Calu3 (cell line): ENCODE measurements around the gene CUL9. TPM values are rescaled to one million over a fixed set of nuclear protein-coding genes. Genes with fewer than 3 reads are reported as not detected.

Source experiments
- BruUV-seq: library from RNA; stranded (reverse); fragments of 400-500 nt; replicated peaks from 2 replicates; lab custom pipeline; 2021; lab: Mats Ljungman, UMichigan
- CTCF ChIA-PET: fragments of 300-600 bp; sonication (Branson Sonifier 250); formaldehyde crosslinking; loops from one replicate; lab custom pipeline; 2022; ENCODE audit warnings: antibody characterized with exemption; lab: Charles Lee
- DNase-seq: peaks from one replicate; pipeline ENCODE4 v3.0.0; 2022
- H3K27ac Mint-ChIP-seq: one replicate; pipeline ENCODE4 v1.8.0; 2022; ENCODE audit warnings: mixed read lengths; ENCODE audit not compliant: unreplicated experiment
- H3K27me3 Mint-ChIP-seq: one replicate; pipeline ENCODE4 v1.8.0; 2022; ENCODE audit warnings: mixed read lengths; ENCODE audit not compliant: unreplicated experiment
- H3K36me3 Mint-ChIP-seq: one replicate; pipeline ENCODE4 v1.8.0; 2022; ENCODE audit warnings: mild to moderate bottlenecking, moderate library complexity, mixed read lengths; ENCODE audit not compliant: insufficient read depth, unreplicated experiment
- H3K4me1 Mint-ChIP-seq: one replicate; pipeline ENCODE4 v1.8.0; 2022; ENCODE audit warnings: mild to moderate bottlenecking, low read depth, mixed read lengths; ENCODE audit not compliant: unreplicated experiment
- H3K4me3 Mint-ChIP-seq: one replicate; pipeline ENCODE4 v1.8.0; 2022; ENCODE audit warnings: mild to moderate bottlenecking, low read depth, moderate library complexity, mixed read lengths; ENCODE audit not compliant: unreplicated experiment
- H3K9me3 Mint-ChIP-seq: one replicate; pipeline ENCODE4 v1.8.0; 2022; ENCODE audit warnings: low read depth, mixed read lengths; ENCODE audit not compliant: unreplicated experiment
- CTCF ChIP-seq: fragments of 200-600 bp; IDR thresholded peaks from one replicate; pipeline ENCODE4 v1.8.0; 2022; ENCODE audit warnings: antibody characterized with exemption; ENCODE audit not compliant: unreplicated experiment
- intact Hi-C: fragments of 100-400 bp; cut with micrococcal nuclease; formaldehyde crosslinking; loops from one replicate; pipeline ENCODE4 v1.10.0; 2022; ENCODE audit not compliant: unreplicated experiment
- total RNA-seq: library from RNA; stranded (reverse); gene quantifications from 2 replicates; pipeline ENCODE4 v1.2.3, GENCODE V29; 2022

The CUL9 gene
- total RNA-seq, 1 experiment from 2014 or later = 73.1 TPM

DNA sequence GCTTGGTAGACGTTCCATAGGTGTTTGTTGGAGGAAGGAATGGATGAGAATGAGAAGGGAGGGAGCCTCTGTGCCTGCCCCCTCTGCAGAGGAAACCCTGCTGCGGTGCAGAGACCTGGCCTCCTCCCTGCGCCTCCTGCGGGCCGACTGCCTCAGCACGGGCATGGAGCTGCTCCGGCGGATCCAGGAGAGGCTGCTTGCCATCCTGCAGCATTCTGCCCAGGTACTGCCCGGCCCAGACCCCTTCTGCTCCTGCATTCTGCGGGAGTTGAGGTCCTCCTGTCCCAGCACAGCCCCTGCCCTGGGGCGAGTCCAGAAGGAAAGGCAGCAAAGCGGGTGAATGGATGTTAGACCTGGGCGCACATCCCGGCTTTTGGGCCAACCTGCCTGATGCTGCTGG, 41.2 kb downstream of the CUL9 start:
- intact Hi-C loops = no loop called here
- BruUV-seq = no TSS peak
- peaks cover 54% of the 10 kb centered on the region for H3K36me3 Mint-ChIP-seq
- no peak overlapping the region for H3K27ac Mint-ChIP-seq
- no peaks in the 10 kb centered on the region for H3K27me3 Mint-ChIP-seq
- peaks cover 27% of the 10 kb centered on the region for H3K4me1 Mint-ChIP-seq
- no peak for TF ChIP-seq CTCF
- no peak for DNase-seq
- CTCF ChIA-PET = interaction anchor here (0.6 kb wide), 1 partner anchor 475 kb away, joined by 5 read pairs; no protein-coding TSS in a partner anchor
- H3K4me3 Mint-ChIP-seq = no peak overlapping the region
- no peaks in the 10 kb centered on the region for H3K9me3 Mint-ChIP-seq

GRCh38 chr6:43226192-43226851, 44.3 kb downstream of the CUL9 start:
- no TSS peak for BruUV-seq
- intact Hi-C loops = no loop called here
- Mint-ChIP-seq H3K27ac (peak overlapping the region; percentile 53), H3K9me3 (no peaks in the 10 kb centered on the region), H3K27me3 (peaks cover 6% of the 10 kb centered on the region), H3K36me3 (peaks cover 47% of the 10 kb centered on the region), H3K4me3 (no peak overlapping the region), H3K4me1 (peaks cover 27% of the 10 kb centered on the region)
- TF ChIP-seq CTCF = no peak
- no peak for DNase-seq
- CTCF ChIA-PET = interaction anchor here (0.6 kb wide), 1 partner anchor 30 kb away, joined by 5 read pairs; no protein-coding TSS in a partner anchor

DNA sequence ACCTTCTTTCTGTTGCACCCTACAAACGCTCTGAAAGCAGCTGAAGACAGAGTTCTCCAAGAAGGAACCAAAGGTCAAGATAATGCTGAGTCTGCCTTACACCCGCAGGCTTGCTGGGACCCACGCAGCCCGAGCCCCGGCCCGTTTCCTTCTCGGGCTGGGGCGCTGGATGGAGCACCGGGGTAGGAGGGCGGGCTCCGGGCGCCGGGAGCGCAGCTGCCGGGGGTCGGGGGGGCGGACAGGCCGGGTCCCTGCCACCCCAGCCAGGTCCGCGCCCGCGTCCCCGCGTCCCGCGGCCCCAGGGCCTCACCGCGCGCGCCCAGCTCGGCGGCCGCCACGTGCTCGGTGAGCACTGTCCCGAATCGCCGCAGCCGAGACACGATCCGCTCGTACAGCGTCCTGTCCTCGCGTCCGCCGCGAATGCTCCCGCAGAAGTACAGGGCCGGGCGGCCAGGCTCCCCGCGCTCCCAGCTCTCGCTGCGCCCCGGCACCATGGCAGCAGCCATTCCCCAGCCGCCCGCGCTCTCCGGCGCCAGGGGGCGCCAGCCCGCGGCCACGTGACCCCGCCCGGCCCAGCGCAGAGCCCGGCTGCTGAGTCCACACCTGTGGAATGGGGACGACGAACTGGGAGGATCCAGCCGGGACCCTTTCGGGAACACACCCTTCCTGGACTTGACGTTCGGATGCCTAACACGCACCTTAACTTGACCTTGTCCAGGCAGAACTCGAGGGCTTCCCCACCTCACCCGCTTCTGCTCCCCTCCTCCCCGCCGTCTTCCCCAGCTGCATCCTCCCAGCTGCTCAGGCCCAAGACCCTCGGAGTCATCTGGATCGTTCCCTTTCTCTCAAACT, 47.2 kb downstream of the CUL9 start, which contains the start of gene DNPH1:
TSS of gene DNPH1 (minus strand) at position 531 of the 852 bp plus-strand sequence. CDS start at position 506, 25 bp downstream.
- BruUV-seq = no TSS peak
- Mint-ChIP-seq H3K9me3 (no peaks in the 10 kb centered on the region), H3K27me3 (peaks cover 26% of the 10 kb centered on the region), H3K36me3 (peaks cover 35% of the 10 kb centered on the region), H3K4me1 (peaks cover 22% of the 10 kb centered on the region), H3K4me3 (peak within 1 kb of the TSS; percentile 75), H3K27ac (peak within 1 kb of the TSS; percentile 88)
- CTCF ChIA-PET = interaction anchor here (0.5 to 2.0 kb wide), 11 partner anchors 9 to 267 kb away, joined by 3 to 14 read pairs (median 5); partner anchors contain the start of gene CRIP3
- intact Hi-C loops = no loop called here
- TF ChIP-seq CTCF = peak; percentile 99
- peak; percentile 96 for DNase-seq

- intact Hi-C loops = no loop called here
- peak overlapping the region; percentile 75 for H3K4me3 Mint-ChIP-seq
- H3K27me3 Mint-ChIP-seq = peaks cover 26% of the 10 kb centered on the region
- H3K4me1 Mint-ChIP-seq = peaks cover 15% of the 10 kb centered on the region
- no peaks in the 10 kb centered on the region for H3K9me3 Mint-ChIP-seq
- CTCF ChIA-PET = interaction anchor here (1.0 to 2.0 kb wide), 8 partner anchors 8 to 266 kb away, joined by 3 to 14 read pairs (median 6); partner anchors contain the start of gene CRIP3
- peaks cover 35% of the 10 kb centered on the region for H3K36me3 Mint-ChIP-seq
- TF ChIP-seq CTCF = no peak
- no TSS peak for BruUV-seq
- peak overlapping the region; percentile 88 for H3K27ac Mint-ChIP-seq
- DNase-seq = no peak
Measured at GRCh38 chr6:43229803-43230620, 48.0 kb downstream of the CUL9 start.
